SJCRH30 (cell line): ENCODE data around the gene CCDC175. TPM values are rescaled to one million over a fixed set of nuclear protein-coding genes. Genes with fewer than 3 reads are reported as not detected.

Experiments
- DNase-seq, 2 experiments: peaks; one replicate each; pipeline ENCODE4 v3.0.0-alpha.2; 2015 to 2020
- H3K27ac ChIP-seq: fragments of 250-450 bp; sonication (Bioruptor Pico); 2 replicates; pipeline ENCODE4 v1.5.1; 2020; ENCODE audit warnings: mild to moderate bottlenecking, moderate library complexity
- H3K27me3 ChIP-seq: fragments of 250-450 bp; sonication (Bioruptor Pico); 2 replicates; pipeline ENCODE4 v1.5.1; 2020; ENCODE audit warnings: mild to moderate bottlenecking, moderate library complexity
- H3K36me3 ChIP-seq: fragments of 250-450 bp; sonication (Bioruptor Pico); 2 replicates; pipeline ENCODE4 v1.5.1; 2020; ENCODE audit warnings: mild to moderate bottlenecking, moderate library complexity
- H3K4me1 ChIP-seq: fragments of 250-450 bp; sonication (Bioruptor Pico); 2 replicates; pipeline ENCODE4 v1.5.1; 2020; ENCODE audit warnings: mild to moderate bottlenecking, moderate library complexity
- H3K4me3 ChIP-seq: fragments of 250-450 bp; sonication (Bioruptor Pico); 2 replicates; pipeline ENCODE4 v1.5.1; 2020; ENCODE audit warnings: mild to moderate bottlenecking, moderate library complexity
- H3K9me3 ChIP-seq: fragments of 250-450 bp; sonication (Bioruptor Pico); replicated peaks from 2 replicates; pipeline ENCODE4 v1.5.1; 2020; ENCODE audit warnings: mild to moderate bottlenecking, moderate library complexity
- total RNA-seq: library from RNA; depleted of rRNA; stranded (reverse); fragments of >200 nt; shearing (Covaris generic); gene quantifications from 2 replicates; pipeline ENCODE4 v1.2.3, GENCODE V29; 2014

CCDC175 gene
- total RNA-seq, 1 experiment from 2014 or later = not detected

GRCh38 chr14:59511916-59512575 lies 64.6 kb downstream of the CCDC175 start:
- H3K4me1 ChIP-seq = no peaks in the 10 kb centered on the region
- H3K36me3 ChIP-seq = no peaks in the 10 kb centered on the region
- H3K9me3 ChIP-seq = no peaks in the 10 kb centered on the region
- no peak overlapping the region for H3K4me3 ChIP-seq
- H3K27ac ChIP-seq = no peak overlapping the region
- H3K27me3 ChIP-seq = no peaks in the 10 kb centered on the region
- peak; percentile 30 to 61 for DNase-seq

- no peaks in the 10 kb centered on the region for H3K36me3 ChIP-seq
- H3K4me3 ChIP-seq = no peak overlapping the region
- no peak for DNase-seq
- no peaks in the 10 kb centered on the region for H3K27me3 ChIP-seq
- no peaks in the 10 kb centered on the region for H3K9me3 ChIP-seq
- H3K27ac ChIP-seq = no peak overlapping the region
- H3K4me1 ChIP-seq = no peaks in the 10 kb centered on the region
Observed at GRCh38 chr14:59510966-59511365, 65.6 kb downstream of the CCDC175 start.

- DNase-seq = no peak
- Histone ChIP-seq H3K27me3 (no peaks in the 10 kb centered on the region), H3K4me1 (no peaks in the 10 kb centered on the region), H3K27ac (no peak overlapping the region), H3K36me3 (no peaks in the 10 kb centered on the region), H3K4me3 (no peak overlapping the region), H3K9me3 (no peaks in the 10 kb centered on the region)
Observed at GRCh38 chr14:59510001-59510400, 66.6 kb downstream of the CCDC175 start.

- DNase-seq = no peak
- no peak overlapping the region for H3K4me3 ChIP-seq
- H3K27me3 ChIP-seq = no peaks in the 10 kb centered on the region
- no peaks in the 10 kb centered on the region for H3K9me3 ChIP-seq
- H3K36me3 ChIP-seq = peaks cover 1% of the 10 kb centered on the region; the same call in 1 of the 2 replicates
- H3K4me1 ChIP-seq = no peaks in the 10 kb centered on the region
- H3K27ac ChIP-seq = no peak overlapping the region
Observed at GRCh38 chr14:59509101-59509500, 67.5 kb downstream of the CCDC175 start.

- DNase-seq = no peak
- no peak overlapping the region for H3K27ac ChIP-seq
- no peak overlapping the region for H3K4me3 ChIP-seq
- H3K4me1 ChIP-seq = no peaks in the 10 kb centered on the region
- no peaks in the 10 kb centered on the region for H3K9me3 ChIP-seq
- H3K36me3 ChIP-seq = peaks cover 5% of the 10 kb centered on the region; the same call in 1 of the 2 replicates
- no peaks in the 10 kb centered on the region for H3K27me3 ChIP-seq
Observed at GRCh38 chr14:59507752-59508103, 68.9 kb downstream of the CCDC175 start.

GRCh38 chr14:59507063-59507751 lies 69.4 kb downstream of the CCDC175 start:
- no peaks in the 10 kb centered on the region for H3K4me1 ChIP-seq
- no peak overlapping the region for H3K4me3 ChIP-seq
- H3K36me3 ChIP-seq = peaks cover 5% of the 10 kb centered on the region; the same call in 1 of the 2 replicates
- H3K27me3 ChIP-seq = no peaks in the 10 kb centered on the region
- peak; percentile 55 to 76 for DNase-seq
- H3K27ac ChIP-seq = no peak overlapping the region
- H3K9me3 ChIP-seq = no peaks in the 10 kb centered on the region

- Histone ChIP-seq H3K4me3 (no peak overlapping the region), H3K27me3 (no peaks in the 10 kb centered on the region), H3K4me1 (no peaks in the 10 kb centered on the region), H3K9me3 (no peaks in the 10 kb centered on the region), H3K27ac (no peak overlapping the region), H3K36me3 (peaks cover 22% of the 10 kb centered on the region)
- DNase-seq = no peak
Observed at GRCh38 chr14:59503256-59503655, 73.4 kb downstream of the CCDC175 start.

GRCh38 chr14:59500732-59501131 lies 75.9 kb downstream of the CCDC175 start:
- H3K27me3 ChIP-seq = no peaks in the 10 kb centered on the region
- no peak overlapping the region for H3K27ac ChIP-seq
- peaks cover 26% of the 10 kb centered on the region for H3K36me3 ChIP-seq
- DNase-seq = no peak
- H3K9me3 ChIP-seq = no peaks in the 10 kb centered on the region
- H3K4me1 ChIP-seq = no peaks in the 10 kb centered on the region
- no peak overlapping the region for H3K4me3 ChIP-seq

GRCh38 chr14:59492384-59492783 lies 84.2 kb downstream of the CCDC175 start:
- H3K27ac ChIP-seq = no peak overlapping the region
- peaks cover 43% of the 10 kb centered on the region for H3K36me3 ChIP-seq
- DNase-seq = no peak
- H3K4me1 ChIP-seq = no peaks in the 10 kb centered on the region
- no peaks in the 10 kb centered on the region for H3K27me3 ChIP-seq
- no peak overlapping the region for H3K4me3 ChIP-seq
- H3K9me3 ChIP-seq = no peaks in the 10 kb centered on the region

GRCh38 chr14:59490756-59491155 lies 85.9 kb downstream of the CCDC175 start:
- no peaks in the 10 kb centered on the region for H3K4me1 ChIP-seq
- H3K9me3 ChIP-seq = no peaks in the 10 kb centered on the region
- H3K36me3 ChIP-seq = peaks cover 42% of the 10 kb centered on the region
- H3K27ac ChIP-seq = no peak overlapping the region
- no peak overlapping the region for H3K4me3 ChIP-seq
- DNase-seq = no peak
- no peaks in the 10 kb centered on the region for H3K27me3 ChIP-seq

GRCh38 chr14:59484639-59485175 lies 91.9 kb downstream of the CCDC175 start:
- Histone ChIP-seq H3K4me1 (peaks cover 5% of the 10 kb centered on the region; the same call in 1 of the 2 replicates), H3K4me3 (peak overlapping the region; percentile 94), H3K27ac (peak overlapping the region; percentile 93), H3K27me3 (no peaks in the 10 kb centered on the region), H3K9me3 (no peaks in the 10 kb centered on the region), H3K36me3 (peaks cover 18% of the 10 kb centered on the region)
- no peak for DNase-seq

GRCh38 chr14:59483819-59484638 lies 92.6 kb downstream of the CCDC175 start, which contains the start of the genes JKAMP and L3HYPDH:
Gene JKAMP, plus strand, starts transcription at chr14:59484517. Its CDS starts 73 bp downstream, at chr14:59484590.
Gene L3HYPDH, minus strand, starts transcription at chr14:59484408. Its CDS starts 92 bp downstream, at chr14:59484316.
- H3K4me1 ChIP-seq = peaks cover 5% of the 10 kb centered on the region; the same call in 1 of the 2 replicates
- peak; percentile 97 to 98 for DNase-seq
- peak within 1 kb of the TSS; percentile 94 for H3K4me3 ChIP-seq
- H3K9me3 ChIP-seq = no peaks in the 10 kb centered on the region
- peak within 1 kb of the TSS; percentile 93 for H3K27ac ChIP-seq
- no peaks in the 10 kb centered on the region for H3K27me3 ChIP-seq
- H3K36me3 ChIP-seq = peaks cover 13% of the 10 kb centered on the region

GRCh38 chr14:59483363-59483762 lies 93.2 kb downstream of the CCDC175 start:
- Histone ChIP-seq H3K27me3 (no peaks in the 10 kb centered on the region), H3K36me3 (peaks cover 11% of the 10 kb centered on the region), H3K27ac (peak overlapping the region; percentile 93), H3K4me1 (peaks cover 5% of the 10 kb centered on the region; the same call in 1 of the 2 replicates), H3K4me3 (peak overlapping the region; percentile 94), H3K9me3 (no peaks in the 10 kb centered on the region)
- DNase-seq = peak; percentile 35 to 45

GRCh38 chr14:59482541-59483331 lies 93.9 kb downstream of the CCDC175 start:
- H3K9me3 ChIP-seq = no peaks in the 10 kb centered on the region
- peaks cover 5% of the 10 kb centered on the region; the same call in 1 of the 2 replicates for H3K4me1 ChIP-seq
- peaks cover 11% of the 10 kb centered on the region for H3K36me3 ChIP-seq
- DNase-seq = peak; percentile 45 to 47
- peak overlapping the region; percentile 94 for H3K4me3 ChIP-seq
- H3K27ac ChIP-seq = peak overlapping the region; percentile 93
- no peaks in the 10 kb centered on the region for H3K27me3 ChIP-seq
